NT2/D1 (cell line): ENCODE results near the gene CRTC1.
A peak's percentile ranks its signal among the peaks of the same experiment; 100 is the strongest.
"Not testable (repeated sequence)": the region's sequence is repeated elsewhere in the genome, so short reads cannot be mapped to it uniquely, and the experiment has no call there.

ENCODE experiments used
- DNase-seq: peaks from one replicate; pipeline ENCODE4 v3.0.0-alpha.2; 2011; ENCODE audit warnings: low read depth, low spot score
- H3K27me3 ChIP-seq: 2 replicates; pipeline ENCODE4 v1.6.0; 2011; ENCODE audit warnings: mild to moderate bottlenecking; ENCODE audit not compliant: insufficient read length, insufficient read depth
- H3K36me3 ChIP-seq: 2 replicates; pipeline ENCODE4 v1.6.1; 2011; ENCODE audit warnings: mild to moderate bottlenecking, low read length, mixed read lengths; ENCODE audit not compliant: insufficient read depth, insufficient read length
- H3K4me1 ChIP-seq: 2 replicates; pipeline ENCODE4 v1.5.1; 2011; ENCODE audit not compliant: insufficient read depth, insufficient read length
- H3K4me3 ChIP-seq: 2 replicates; pipeline ENCODE4 v1.5.1; 2011; ENCODE audit warnings: low read depth; ENCODE audit not compliant: insufficient read length
- H3K9ac ChIP-seq: 2 replicates; pipeline ENCODE4 v1.6.0; 2011; ENCODE audit warnings: low read depth; ENCODE audit not compliant: insufficient read length
- H3K9me3 ChIP-seq: 2 replicates; pipeline ENCODE4 v1.5.1; 2011; ENCODE audit warnings: mild to moderate bottlenecking, low read length; ENCODE audit not compliant: insufficient read depth
- SUZ12 ChIP-seq: IDR thresholded peaks from 2 replicates; pipeline ENCODE4 v1.6.1; 2011; ENCODE audit not compliant: insufficient read length, insufficient read depth; ENCODE audit errors: extremely low read depth
- YY1 ChIP-seq: IDR thresholded peaks from 2 replicates; pipeline ENCODE4 v1.6.1; 2011; ENCODE audit not compliant: insufficient read length, insufficient read depth
- ZNF274 ChIP-seq: IDR thresholded peaks from 2 replicates; pipeline ENCODE4 v1.6.1; 2011; ENCODE audit warnings: mild to moderate bottlenecking, low read depth, low read length

The CRTC1 gene

DNA sequence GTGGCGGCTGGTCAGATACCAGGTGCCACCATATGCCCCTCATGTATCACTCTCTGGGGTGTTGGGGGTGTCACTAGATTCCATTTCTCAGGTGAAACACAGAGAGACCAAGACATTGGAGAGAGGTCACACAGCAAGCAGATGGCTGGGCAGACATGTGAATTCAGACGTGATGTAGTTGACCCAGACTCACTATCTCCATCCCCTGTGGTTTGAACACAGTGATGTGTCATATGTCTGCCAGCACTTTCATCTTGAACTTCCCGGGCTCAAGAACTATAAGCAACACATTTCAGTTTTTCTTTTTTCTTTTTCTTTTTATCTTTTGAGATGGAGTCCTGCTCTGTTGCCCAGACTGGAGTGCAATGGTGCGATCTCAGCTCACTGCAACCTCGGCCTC, 132.2 kb downstream of the CRTC1 start:
- no peak for DNase-seq
- Histone ChIP-seq H3K4me1 (no peaks in the 10 kb centered on the region), H3K9ac (no peak overlapping the region), H3K36me3 (no peaks in the 10 kb centered on the region), H3K9me3 (no peaks in the 10 kb centered on the region), H3K4me3 (no peak overlapping the region), H3K27me3 (peaks cover 7% of the 10 kb centered on the region)
- TF ChIP-seq SUZ12 (no peak), ZNF274 (no peak), YY1 (no peak)

GRCh38 chr19:18816645-18817044, 133.2 kb downstream of the CRTC1 start:
- not testable (repeated sequence) for DNase-seq, H3K4me1 ChIP-seq, H3K36me3 ChIP-seq, H3K9ac ChIP-seq, H3K9me3 ChIP-seq, H3K4me3 ChIP-seq, H3K27me3 ChIP-seq

DNA sequence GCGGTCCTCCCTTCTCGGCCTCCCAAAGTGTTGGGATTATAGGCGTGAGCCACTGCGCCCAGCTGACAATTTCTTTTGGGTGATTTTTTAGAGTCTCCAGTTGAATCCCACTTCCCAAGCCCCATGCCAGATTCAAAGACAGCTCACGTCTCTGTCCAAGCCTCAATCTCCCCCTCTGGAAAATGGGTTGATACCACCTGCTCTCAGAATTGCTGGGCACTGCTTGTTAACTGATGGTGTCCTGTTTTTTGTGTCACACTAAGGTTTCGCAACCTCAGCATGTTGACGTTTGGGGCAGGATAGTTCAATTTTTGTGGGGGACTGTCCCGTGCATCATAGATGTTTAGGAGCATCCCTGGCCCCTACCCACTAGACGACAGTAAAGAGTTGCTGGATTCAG, 134.1 kb downstream of the CRTC1 start:
- Histone ChIP-seq H3K9me3 (no peaks in the 10 kb centered on the region), H3K4me1 (no peaks in the 10 kb centered on the region), H3K4me3 (no peak overlapping the region), H3K27me3 (no peaks in the 10 kb centered on the region), H3K36me3 (no peaks in the 10 kb centered on the region), H3K9ac (no peak overlapping the region)
- TF ChIP-seq SUZ12 (no peak), YY1 (no peak)
- DNase-seq: no peak

GRCh38 chr19:18828786-18829185, 145.3 kb downstream of the CRTC1 start:
- no peak for TF ChIP-seq ZNF274
- no peak for TF ChIP-seq SUZ12
- TF ChIP-seq YY1: no peak
- Histone ChIP-seq H3K4me3 (no peak overlapping the region), H3K9me3 (peaks cover 10% of the 10 kb centered on the region; the same call in 1 of the 2 replicates), H3K36me3 (peaks cover 12% of the 10 kb centered on the region), H3K27me3 (peaks cover 16% of the 10 kb centered on the region), H3K4me1 (no peaks in the 10 kb centered on the region), H3K9ac (no peak overlapping the region)
- DNase-seq: no peak

- Histone ChIP-seq H3K9me3 (peaks cover 10% of the 10 kb centered on the region; the same call in 1 of the 2 replicates), H3K4me1 (no peaks in the 10 kb centered on the region), H3K4me3 (no peak overlapping the region), H3K36me3 (peaks cover 28% of the 10 kb centered on the region), H3K9ac (peak overlapping the region; percentile 10), H3K27me3 (peaks cover 16% of the 10 kb centered on the region)
- DNase-seq: no peak
- no peak for TF ChIP-seq SUZ12
- no peak for TF ChIP-seq YY1
- TF ChIP-seq ZNF274: no peak
These were observed 147.0 kb downstream of the CRTC1 start for GRCh38 chr19:18830488-18830887.

- H3K9ac ChIP-seq: peak within 1 kb of the TSS; percentile 95
- no peaks in the 10 kb centered on the region for H3K4me1 ChIP-seq
- peak within 1 kb of the TSS; percentile 90 for H3K4me3 ChIP-seq
- H3K36me3 ChIP-seq: peaks cover 39% of the 10 kb centered on the region
- peaks cover 10% of the 10 kb centered on the region; the same call in 1 of the 2 replicates for H3K9me3 ChIP-seq
- peak; percentile 92 for DNase-seq
- H3K27me3 ChIP-seq: peaks cover 16% of the 10 kb centered on the region
- TF ChIP-seq ZNF274 (no peak), SUZ12 (no peak), YY1 (no peak)
These were observed 148.2 kb downstream of the CRTC1 start, which contains the start of gene UPF1 for GRCh38 chr19:18831524-18832305. Gene UPF1, plus strand, starts transcription at chr19:18831959. Its CDS starts 251 bp downstream, at chr19:18832210.
